H54 (cell line): ENCODE data around the gene LRRC15.
A peak's percentile ranks its signal among the peaks of the same experiment; 100 is the strongest.

Experiments
- DNase-seq: peaks from one replicate; pipeline ENCODE4 v3.0.0; 2011; ENCODE audit warnings: low spot score, mixed read lengths; ENCODE audit not compliant: insufficient read length
- FAIRE-seq: peaks from 3 replicates; lab custom pipeline; 2011; peaks lifted over from hg19 to GRCh38; lab: Jason Lieb, UNC
- POLR2A ChIP-seq: IDR thresholded peaks from 2 replicates; pipeline ENCODE4 v1.6.1; 2011; ENCODE audit warnings: low read depth, mild to moderate bottlenecking, low read length

LRRC15 gene

GRCh38 chr3:194381460-194381875, 11.9 kb upstream of the LRRC15 start:
- DNase-seq = peak; percentile 94
- TF ChIP-seq POLR2A = no peak
- FAIRE-seq = peak; percentile 83

- DNase-seq (no peak), FAIRE-seq (no peak)
- TF ChIP-seq POLR2A = no peak
These were observed 10.8 kb upstream of the LRRC15 start for GRCh38 chr3:194380326-194380725.

- DNase-seq = no peak
- TF ChIP-seq POLR2A = no peak
- no peak for FAIRE-seq
These were observed 10.1 kb upstream of the LRRC15 start for GRCh38 chr3:194379651-194380050.

GRCh38 chr3:194379231-194379630, 9.7 kb upstream of the LRRC15 start:
- no peak for FAIRE-seq
- no peak for DNase-seq
- TF ChIP-seq POLR2A = no peak

- DNase-seq = no peak
- no peak for TF ChIP-seq POLR2A
- no peak for FAIRE-seq
These were observed 8.2 kb upstream of the LRRC15 start for GRCh38 chr3:194377708-194378107.

GRCh38 chr3:194376241-194376560, 6.7 kb upstream of the LRRC15 start:
- FAIRE-seq (no peak), DNase-seq (no peak)
- no peak for TF ChIP-seq POLR2A

GRCh38 chr3:194375473-194376240, 6.1 kb upstream of the LRRC15 start:
- DNase-seq (peak; percentile 33), FAIRE-seq (peak; percentile 20)
- TF ChIP-seq POLR2A = no peak

GRCh38 chr3:194374935-194375334, 5.4 kb upstream of the LRRC15 start:
- no peak for TF ChIP-seq POLR2A
- FAIRE-seq (no peak), DNase-seq (no peak)

- no peak for FAIRE-seq
- no peak for DNase-seq
- TF ChIP-seq POLR2A = no peak
These were observed 4.4 kb upstream of the LRRC15 start for GRCh38 chr3:194373899-194374298.

- no peak for FAIRE-seq
These were observed 3.5 kb upstream of the LRRC15 start for GRCh38 chr3:194373028-194373427.

GRCh38 chr3:194370753-194371152, 1.2 kb upstream of the LRRC15 start:
- FAIRE-seq (no peak), DNase-seq (peak; percentile 35)
- no peak for TF ChIP-seq POLR2A

More at GRCh38 chr3:194373028-194373427, 3.5 kb upstream of the LRRC15 start:
- no peak for TF ChIP-seq POLR2A
- no peak for DNase-seq

- FAIRE-seq (no peak), DNase-seq (no peak)
- TF ChIP-seq POLR2A = no peak
These were observed 625 bp downstream of the LRRC15 start for GRCh38 chr3:194368918-194369317.

- no peak for DNase-seq
- no peak for TF ChIP-seq POLR2A
- no peak for FAIRE-seq
These were observed 1.3 kb downstream of the LRRC15 start for GRCh38 chr3:194367992-194368841.

GRCh38 chr3:194365978-194366490, 3.5 kb downstream of the LRRC15 start:
- FAIRE-seq = no peak
- DNase-seq = no peak
- TF ChIP-seq POLR2A = no peak
